Gastroesophageal sphincter (tissue), 2 donors: ENCODE data around the gene SRPK1.

Source experiments
- EP300 ChIP-seq: sonication (generic); formaldehyde crosslinking; IDR thresholded peaks from one replicate; pipeline ENCODE4 v1.6.1; 2017; ENCODE audit warnings: antibody characterized with exemption, mild to moderate bottlenecking
- POLR2A ChIP-seq, 2 donors: fragments of 450-650 bp; IDR thresholded peaks; one replicate each; pipeline ENCODE4 v1.6.1; 2017; ENCODE audit warnings: antibody characterized with exemption in 2 of 2, mild to moderate bottlenecking in 2 of 2, moderate library complexity in 1 of 2

GRCh38 chr6:35879151-35879550 lies 41.7 kb downstream of the SRPK1 start:
- TF ChIP-seq POLR2A (IDR thresholded peaks at IDR 0.05) (no peak), EP300 (no peak)
